HG02623 (cell line): ENCODE results near the gene ZNF438.
"Not testable (repeated sequence)": the region's sequence is repeated elsewhere in the genome, so short reads cannot be mapped to it uniquely, and the experiment has no call there.

Experiments
- ATAC-seq: cut with Tn5 transposase; IDR thresholded peaks from one replicate; pipeline ENCODE4 v1.9.1; 2021; ENCODE audit warnings: moderate library complexity; ENCODE audit not compliant: unreplicated experiment

ZNF438 gene

DNA sequence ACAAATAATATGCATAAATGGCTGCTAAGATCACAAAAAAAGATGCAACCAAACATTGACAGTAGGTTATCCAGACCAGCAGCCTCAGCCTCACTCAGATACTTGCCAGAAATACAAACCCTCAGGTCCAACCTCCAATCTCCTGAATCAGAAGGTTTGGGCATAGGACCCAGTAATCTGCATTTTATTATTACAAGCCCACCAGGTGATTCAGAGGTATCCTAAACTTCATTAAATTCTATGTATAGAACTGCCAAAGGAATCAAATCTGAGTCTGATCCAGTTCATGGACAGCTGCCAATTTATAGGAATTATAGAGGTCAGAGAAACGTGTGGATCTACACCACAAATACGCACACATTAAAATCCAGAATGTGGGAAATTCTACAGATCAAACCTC lies 41.3 kb downstream of the ZNF438 start:
- no peak for ATAC-seq

DNA sequence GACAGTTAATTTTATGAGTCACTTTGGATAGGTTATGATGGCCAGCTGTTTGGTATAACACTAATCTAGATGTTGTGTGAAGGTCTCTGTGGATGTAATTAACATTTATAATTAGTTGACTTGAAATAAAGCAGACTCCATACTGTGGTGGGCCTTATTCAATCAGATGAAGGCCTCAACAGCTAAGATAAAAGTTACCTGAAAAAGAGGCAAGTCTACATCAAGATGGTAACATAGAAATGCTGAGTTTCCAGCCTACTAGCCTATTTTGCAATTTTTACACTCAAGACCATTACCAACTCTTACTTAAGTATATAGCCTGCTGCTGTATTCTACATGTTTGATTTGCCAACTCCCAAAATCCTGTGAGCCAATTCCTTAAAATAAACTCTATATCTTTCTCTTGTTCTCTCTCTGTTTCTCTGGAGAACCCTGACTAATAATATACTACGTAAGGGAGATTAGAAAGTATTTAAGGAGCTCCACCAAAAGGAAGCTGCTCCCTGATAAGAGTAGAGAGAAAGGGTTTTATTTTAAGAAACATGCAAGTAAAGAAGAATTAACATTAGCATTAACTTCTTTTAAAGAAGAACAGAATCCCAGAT lies 42.7 kb downstream of the ZNF438 start:
- no peak for ATAC-seq

DNA sequence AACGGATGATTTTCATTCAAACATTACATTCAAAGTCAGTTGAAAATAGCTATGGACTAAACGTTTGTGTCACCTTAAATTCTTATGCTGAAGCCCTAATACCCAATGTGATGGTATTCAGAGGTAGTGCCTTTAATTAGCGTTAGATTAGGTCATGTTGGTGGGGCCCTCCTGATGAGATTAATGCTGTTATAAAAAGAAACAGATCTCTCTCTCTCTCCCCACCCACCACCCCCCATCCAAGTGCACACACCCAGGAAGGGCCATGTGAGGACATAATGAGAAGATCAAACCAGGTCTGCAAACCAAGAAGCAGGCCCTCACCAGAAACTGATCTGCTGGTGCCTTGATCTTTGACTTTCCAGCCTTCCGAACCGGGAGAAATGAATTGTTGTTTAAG lies 44.2 kb downstream of the ZNF438 start:
- no peak for ATAC-seq

DNA sequence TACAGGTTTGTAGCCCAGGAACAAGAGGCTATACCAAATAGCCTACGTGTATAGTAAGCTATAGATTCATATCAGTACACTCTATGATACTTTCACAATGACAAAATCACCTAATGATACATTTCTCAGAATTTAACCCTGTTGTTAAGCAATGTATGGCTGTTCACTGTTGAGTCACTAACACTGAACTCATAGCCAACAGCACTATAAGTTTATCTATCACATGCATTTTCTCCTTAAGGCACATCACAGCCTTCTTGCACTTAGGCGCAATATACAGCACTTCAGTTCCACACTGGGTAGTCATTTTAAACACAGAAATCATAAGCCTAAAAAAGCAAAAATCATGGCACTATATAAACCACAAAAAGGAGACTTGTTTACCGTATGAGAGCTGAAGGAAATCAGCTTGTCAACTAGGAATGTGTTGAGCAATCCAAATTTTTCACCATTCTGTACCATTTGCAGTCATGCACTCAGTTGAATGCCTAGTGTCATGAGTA lies 45.6 kb downstream of the ZNF438 start:
- ATAC-seq = no peak

DNA sequence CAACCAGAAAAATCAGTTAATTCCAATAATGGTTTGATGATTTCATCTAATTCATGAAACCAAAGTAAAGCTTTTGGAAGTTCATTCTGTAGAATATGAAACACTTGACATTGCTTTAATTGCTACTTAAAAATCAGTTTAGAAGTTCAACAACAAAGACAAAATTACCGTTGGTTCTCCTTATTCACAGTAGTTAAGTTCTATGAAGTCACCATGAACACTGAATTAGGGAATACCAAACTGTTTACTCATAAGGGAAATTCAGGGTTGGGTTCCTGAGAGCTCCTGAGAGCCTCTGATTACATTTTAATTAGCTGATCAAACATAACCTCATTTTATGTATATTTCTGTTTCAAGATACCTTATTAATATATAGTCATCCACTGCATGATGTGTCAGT lies 46.2 kb downstream of the ZNF438 start:
- no peak for ATAC-seq

DNA sequence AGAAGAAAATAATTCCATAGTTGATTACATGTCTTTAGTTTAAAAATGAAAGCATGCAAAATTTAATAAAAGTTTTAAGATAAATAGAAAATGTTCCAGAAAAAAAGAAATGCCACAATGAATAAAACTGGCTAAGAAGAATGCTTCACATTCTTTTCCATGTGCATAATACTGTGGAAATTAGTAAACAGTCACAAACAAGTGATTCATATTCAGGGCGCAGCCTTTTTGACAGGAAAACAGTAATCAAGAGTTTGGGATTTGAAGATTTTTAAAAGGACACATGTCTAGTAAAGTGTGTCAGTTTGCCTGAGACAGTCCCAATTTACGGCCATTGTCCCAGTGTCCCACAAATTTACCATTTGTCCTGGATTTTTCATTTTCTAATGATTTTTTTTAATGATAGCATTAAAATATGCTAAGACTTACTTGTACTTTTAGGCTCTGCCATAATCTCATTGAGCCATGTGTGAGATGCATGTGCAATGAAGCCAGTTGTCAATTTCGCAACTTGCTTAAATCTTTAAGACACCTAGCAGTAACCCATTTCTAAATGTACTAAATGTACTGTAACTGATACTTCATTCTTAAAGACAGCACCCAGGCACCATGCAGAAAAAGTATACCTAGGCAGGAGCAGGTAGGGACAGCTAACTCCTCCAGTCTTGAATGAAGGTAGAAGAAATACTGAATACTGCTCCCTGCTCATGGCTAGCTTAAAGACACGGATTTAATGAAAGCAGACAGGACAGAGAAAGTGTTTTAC lies 46.9 kb downstream of the ZNF438 start:
- no peak for ATAC-seq

GRCh38 chr10:30983209-30983608 lies 48.5 kb downstream of the ZNF438 start:
- ATAC-seq = not testable (repeated sequence)

DNA sequence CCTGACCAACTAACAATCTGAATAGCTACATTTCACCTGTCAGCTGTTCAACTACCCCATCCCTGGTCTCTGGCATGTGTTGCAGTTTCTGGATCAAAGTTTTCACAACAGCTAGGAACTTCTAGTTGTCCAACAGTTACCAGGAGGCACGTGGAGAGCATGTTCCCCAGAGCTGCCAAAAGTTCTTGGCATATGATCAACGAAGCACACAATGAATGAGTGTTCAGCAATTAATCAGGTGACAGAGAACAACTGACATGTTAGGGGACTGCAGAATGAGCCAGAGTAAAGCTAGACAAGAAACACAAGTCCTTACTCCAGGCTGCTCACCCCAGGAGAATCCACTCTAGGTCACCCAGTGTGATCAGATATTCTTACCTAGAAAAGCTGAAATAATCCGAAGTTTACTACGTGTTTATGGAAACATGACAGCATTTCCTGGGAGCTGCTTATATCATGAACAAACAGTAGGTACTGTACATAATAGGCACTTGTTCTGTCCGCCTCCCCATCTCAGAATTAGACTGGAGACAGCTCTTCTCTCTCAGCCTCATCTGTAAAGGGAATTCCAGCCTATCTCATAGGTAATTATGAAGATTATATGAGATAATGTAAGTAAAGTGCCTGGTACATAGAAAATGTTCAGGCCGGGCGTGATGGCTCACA lies 50.6 kb downstream of the ZNF438 start:
- ATAC-seq = no peak

- ATAC-seq = no peak
Measured at GRCh38 chr10:30979956-30980355, 51.7 kb downstream of the ZNF438 start.

- ATAC-seq = no peak
Measured at GRCh38 chr10:30978843-30979242, 52.8 kb downstream of the ZNF438 start.

DNA sequence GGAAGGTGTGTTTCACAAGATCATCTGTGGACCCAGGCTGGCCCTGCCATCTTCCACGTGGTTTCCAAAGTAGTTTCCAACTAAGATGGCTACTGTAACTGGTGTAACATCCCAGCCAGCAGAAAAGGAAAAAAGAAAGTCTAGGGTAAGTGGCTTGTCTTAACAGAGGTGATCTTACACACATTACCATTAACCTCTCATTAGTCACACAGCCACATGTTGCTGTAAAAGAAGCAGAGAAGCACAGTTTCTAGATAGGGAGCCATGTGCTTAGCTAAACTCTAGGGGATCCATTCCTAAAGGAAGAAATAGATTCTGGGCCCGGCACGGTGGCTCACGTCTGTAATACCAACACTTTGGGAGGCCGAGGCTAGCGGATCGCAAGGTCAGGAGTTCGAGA lies 54.3 kb downstream of the ZNF438 start:
- no peak for ATAC-seq

DNA sequence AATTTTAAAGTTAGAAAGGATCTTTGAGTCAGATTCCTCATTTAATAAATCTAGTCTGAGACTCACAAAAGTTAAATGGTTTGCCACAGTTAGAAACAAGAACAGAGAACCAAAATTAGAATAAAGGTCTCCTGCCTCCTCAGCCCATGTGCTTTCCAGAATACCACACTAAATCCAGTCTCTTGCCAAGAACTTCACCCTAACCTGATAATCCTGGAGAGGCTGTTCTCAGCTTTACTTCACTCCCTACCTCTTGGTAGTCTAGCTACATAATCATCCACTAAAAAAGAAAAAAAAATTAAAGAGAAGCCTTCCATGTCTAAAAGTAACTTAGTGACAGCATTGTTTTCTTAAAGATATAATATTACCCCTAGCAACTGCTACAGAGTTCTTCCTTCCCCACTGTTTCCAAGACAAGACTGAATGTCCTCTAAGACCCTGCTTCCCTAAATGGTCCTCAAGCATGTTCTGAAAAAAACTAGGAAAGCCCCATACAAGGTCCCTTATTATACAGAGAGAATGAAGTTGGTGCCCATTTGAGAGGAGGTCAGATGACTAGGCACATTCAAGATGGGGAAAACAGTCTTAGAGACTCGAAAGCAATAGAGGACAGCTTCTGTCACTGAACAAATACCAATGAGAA lies 56.8 kb downstream of the ZNF438 start:
- ATAC-seq = no peak

- ATAC-seq = no peak
Measured at GRCh38 chr10:30974355-30974754, 57.3 kb downstream of the ZNF438 start.

DNA sequence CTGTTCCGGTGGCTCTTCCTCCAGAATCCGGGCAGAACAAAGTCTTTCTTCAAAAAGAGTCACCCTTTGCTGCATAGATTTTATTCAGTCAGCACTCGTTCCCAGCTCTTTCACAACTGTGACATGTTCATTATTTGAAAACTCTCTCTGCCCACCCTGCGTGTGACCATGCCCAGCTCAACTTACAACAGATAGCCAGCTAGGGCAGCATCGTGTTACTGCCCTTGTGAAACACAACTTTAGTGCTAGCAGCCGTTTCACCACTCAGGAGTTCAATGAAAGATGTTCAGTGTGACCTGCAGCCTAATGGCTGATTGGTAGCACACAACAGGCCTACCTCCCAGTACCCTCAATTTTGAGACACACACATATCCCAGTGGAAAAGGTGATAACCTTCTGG lies 57.9 kb downstream of the ZNF438 start:
- ATAC-seq = no peak

GRCh38 chr10:30970760-30971460 lies 60.8 kb downstream of the ZNF438 start:
- no peak for ATAC-seq

DNA sequence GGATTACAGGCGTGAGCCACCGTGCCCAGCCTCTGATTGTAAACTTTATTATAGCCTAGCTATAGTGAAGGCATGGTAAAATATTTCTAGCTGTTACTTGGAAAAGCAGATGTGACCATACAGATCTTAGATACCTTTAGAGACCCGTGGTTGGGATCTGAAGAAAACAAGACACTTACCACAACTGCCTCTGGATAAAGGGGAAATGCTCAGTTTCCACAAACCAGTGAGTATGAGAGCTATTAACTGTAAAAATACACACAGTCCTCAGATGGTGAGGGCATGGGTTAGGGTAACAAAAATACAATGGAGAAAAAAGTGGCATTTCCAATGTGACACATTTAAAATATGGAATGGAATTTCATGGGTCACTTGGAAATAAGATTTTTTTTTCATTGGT lies 63.0 kb downstream of the ZNF438 start:
- no peak for ATAC-seq

DNA sequence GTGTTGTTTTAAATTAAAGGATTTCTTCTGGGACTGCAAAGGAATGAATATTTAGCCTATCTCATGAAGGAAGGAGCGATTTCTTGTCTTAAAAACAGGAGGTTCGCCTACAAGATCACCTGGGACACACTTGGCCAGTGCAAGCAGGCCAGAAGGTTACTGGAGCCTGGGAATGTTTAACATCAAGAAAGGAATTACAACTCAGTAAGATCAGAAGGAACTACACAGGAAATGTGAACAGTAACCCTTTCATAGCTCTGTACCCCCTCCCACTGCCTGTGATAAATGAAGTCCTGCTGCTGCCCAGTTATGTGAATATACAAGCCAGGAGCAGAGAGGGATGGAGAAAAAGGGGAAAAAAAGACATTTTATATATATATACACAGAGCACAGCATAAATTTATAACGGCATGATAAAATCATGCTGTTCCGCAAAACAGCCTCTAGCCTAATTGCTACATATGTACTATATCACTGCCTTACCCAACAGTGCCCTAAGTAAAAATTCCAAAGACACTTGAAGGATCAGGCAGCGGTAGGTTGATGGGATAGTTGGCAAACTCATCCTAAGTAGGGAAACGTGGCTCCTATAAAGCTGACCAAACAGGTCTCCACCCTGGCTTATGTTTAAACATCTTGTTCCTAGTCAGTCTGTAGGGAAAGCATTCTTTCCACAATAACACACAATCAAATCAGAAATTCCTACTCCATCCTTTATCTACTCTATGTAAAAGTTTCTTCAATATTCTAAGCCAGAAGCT lies 63.8 kb downstream of the ZNF438 start:
- no peak for ATAC-seq

DNA sequence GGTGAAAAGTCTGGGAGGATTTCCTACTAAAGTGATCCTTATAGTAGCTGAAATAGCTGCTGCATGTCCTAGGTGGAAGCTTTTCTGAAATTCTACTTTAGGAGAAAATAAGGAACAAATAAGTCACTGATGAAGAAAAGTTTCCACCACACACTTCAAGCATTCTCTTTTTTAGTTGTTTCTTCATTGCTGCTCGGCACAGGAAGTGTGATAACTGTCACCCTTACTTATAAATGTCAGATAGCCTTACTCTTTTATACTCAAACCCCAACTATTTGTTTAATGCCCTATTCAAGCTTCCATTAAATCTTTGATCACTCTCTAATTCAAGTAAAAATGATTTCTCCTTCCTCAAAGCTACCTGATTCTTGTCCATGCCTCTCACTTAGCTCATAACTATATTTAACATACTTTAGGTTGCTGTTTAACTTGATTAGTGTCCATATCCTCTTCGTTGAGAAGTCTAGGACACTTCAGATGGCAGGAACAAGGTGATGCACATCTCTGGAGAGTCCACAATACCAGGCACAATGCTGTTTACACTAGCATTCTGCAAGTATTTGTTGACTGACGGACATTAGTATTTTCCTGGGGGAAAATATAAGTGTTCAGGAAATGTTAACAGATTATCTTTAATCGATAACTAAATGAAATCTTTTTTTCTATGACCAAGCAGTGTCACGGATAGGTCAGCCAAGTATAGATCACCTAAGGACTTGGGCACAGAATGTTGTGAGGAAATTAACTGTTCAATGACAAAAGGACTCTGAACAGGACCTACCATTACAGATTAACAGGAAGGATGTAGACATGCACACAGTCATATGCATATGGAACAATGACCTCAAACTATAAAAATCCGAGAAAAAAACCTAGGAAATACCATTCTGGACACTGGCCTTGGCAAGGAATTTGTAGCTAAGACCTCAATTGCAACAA lies 67.4 kb downstream of the ZNF438 start:
- no peak for ATAC-seq

- no peak for ATAC-seq
Measured at GRCh38 chr10:30962522-30962921, 69.1 kb downstream of the ZNF438 start.
